ENCODE results near the gene CLVS2.

CLVS2 gene

DNA sequence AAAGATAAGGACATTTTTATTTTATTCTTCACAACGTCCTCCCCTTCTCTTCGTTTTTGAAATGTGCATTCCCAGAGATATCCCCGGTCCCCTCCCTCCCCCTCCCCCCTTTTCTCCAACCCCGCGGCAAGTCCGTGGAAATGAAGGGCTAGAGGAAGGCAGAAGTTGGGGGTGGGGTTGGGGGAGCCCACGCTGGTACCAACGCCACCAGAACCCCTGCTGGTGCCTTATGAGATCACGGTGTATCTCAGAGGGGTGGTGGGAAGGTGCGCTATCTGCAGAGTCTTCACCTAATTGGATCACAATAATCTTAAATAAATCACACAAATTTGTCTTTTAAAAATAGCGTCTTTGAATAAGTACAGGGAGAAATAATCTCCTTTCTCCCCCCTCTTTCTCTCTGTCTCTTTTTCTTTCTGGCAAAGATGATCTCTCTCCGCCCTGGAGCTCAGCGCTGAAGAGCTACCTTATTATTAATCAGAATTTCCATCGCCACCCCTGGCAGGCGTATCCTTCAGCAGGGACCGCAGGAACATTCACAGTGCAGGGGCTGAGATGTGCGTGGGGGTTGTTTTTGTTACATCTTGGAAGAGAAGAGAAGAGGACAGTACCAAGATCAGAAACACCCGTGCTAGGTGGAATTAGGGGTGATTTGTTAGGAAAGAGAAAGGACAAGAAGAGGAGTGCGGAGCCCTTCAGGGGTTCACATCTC lies 915 bp downstream of the CLVS2 start:
- no peaks in the 10 kb centered on the region for H3K9me3 ChIP-seq (ENCODE audit: control insufficient read depth in 2 of 2, low read length in 2 of 2)
- no peak overlapping the region for H3K9ac ChIP-seq (ENCODE audit: low read depth in 1 of 2, low read length in 2 of 2)
- H3K4me1 ChIP-seq (ENCODE audit: control insufficient read depth in 2 of 2, insufficient read depth in 2 of 2, low read length in 2 of 2), result no peaks in the 10 kb centered on the region
- peaks cover 5 to 17% of the 10 kb centered on the region in 2 donors for H3K27me3 ChIP-seq (ENCODE audit: control insufficient read depth in 2 of 2, insufficient read depth in 2 of 2, low read length in 2 of 2)
- H3K27ac ChIP-seq (ENCODE audit: low read depth in 2 of 2, low read length in 2 of 2), result no peak overlapping the region
- no peaks in the 10 kb centered on the region for H3K36me3 ChIP-seq (ENCODE audit: control insufficient read depth in 2 of 2, insufficient read depth in 2 of 2, low read length in 2 of 2)
- no peak overlapping the region for H3K4me3 ChIP-seq (ENCODE audit: low read length in 2 of 2)

- Histone ChIP-seq H3K4me3 (ENCODE audit: low read length in 2 of 2) (no peak overlapping the region), H3K9ac (ENCODE audit: low read depth in 1 of 2, low read length in 2 of 2) (no peak overlapping the region), H3K27ac (ENCODE audit: low read depth in 2 of 2, low read length in 2 of 2) (no peak overlapping the region), H3K4me1 (ENCODE audit: control insufficient read depth in 2 of 2, insufficient read depth in 2 of 2, low read length in 2 of 2) (no peaks in the 10 kb centered on the region), H3K9me3 (ENCODE audit: control insufficient read depth in 2 of 2, low read length in 2 of 2) (no peaks in the 10 kb centered on the region), H3K36me3 (ENCODE audit: control insufficient read depth in 2 of 2, insufficient read depth in 2 of 2, low read length in 2 of 2) (no peaks in the 10 kb centered on the region), H3K27me3 (ENCODE audit: control insufficient read depth in 2 of 2, insufficient read depth in 2 of 2, low read length in 2 of 2) (peaks cover 5 to 17% of the 10 kb centered on the region in 2 donors)
These were observed 1.6 kb downstream of the CLVS2 start for GRCh38 chr6:122997541-122998150.

DNA sequence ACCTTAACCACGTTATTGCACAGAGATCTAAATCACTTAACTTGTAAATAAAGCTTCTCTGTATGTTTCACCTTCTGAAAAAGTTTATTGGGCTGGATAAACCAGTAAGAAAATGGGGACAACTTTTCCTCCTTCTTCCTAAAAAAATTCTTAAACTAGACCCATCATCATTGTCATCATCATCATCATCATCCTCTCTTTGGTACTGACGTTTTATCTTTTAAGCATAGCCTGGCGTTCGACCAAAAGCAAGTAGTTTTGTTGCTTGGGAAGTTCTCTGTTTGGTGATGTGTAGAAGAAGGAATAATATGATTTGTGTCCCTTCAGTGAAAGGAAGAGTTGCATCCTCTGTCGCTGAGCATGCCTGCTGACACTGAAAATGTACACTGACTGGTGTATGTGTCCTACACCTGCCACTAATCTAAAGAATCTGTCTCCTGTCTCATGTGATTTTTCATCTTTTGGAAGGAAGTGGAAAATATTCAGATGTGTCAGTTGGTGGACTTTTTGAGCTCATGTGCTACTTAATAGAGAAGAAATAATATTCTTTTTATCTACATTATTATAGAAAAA lies 2.5 kb downstream of the CLVS2 start:
- H3K27me3 ChIP-seq (ENCODE audit: control insufficient read depth in 2 of 2, insufficient read depth in 2 of 2, low read length in 2 of 2), result peaks cover 5 to 17% of the 10 kb centered on the region in 2 donors
- H3K4me3 ChIP-seq (ENCODE audit: low read length in 2 of 2), result no peak overlapping the region

DNA sequence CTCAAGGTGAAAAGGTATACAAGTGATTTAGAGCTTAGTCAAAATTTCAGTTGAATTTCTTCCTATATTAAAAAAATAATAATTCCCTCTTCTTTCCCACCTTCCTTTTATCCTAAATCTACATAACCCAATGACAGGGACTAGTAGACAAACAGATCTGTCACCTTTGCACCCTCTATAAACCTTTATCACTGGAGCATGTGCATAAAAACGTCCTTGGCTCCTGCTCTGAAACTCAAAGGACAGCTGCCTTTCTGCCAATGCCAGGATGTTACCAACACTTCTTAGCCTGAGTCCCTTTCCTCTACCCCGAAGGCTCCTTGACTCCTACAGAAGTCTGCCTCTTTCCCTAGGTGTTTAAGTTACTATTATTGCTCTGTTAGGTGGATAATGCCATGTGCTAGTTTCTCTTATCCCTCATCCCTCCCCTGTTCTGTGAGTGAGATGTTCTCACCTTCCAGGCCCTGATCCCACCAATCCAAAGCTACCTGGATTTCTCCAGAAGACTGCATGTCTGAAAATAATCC lies 4.3 kb downstream of the CLVS2 start:
- H3K27me3 ChIP-seq (ENCODE audit: control insufficient read depth in 2 of 2, insufficient read depth in 2 of 2, low read length in 2 of 2), result peaks cover 5 to 12% of the 10 kb centered on the region in 2 donors

More for the DNA sequence above, 2.5 kb downstream of the CLVS2 start:
- H3K27ac ChIP-seq (ENCODE audit: low read depth in 2 of 2, low read length in 2 of 2), result no peak overlapping the region
- no peaks in the 10 kb centered on the region for H3K4me1 ChIP-seq (ENCODE audit: control insufficient read depth in 2 of 2, insufficient read depth in 2 of 2, low read length in 2 of 2)
- H3K36me3 ChIP-seq (ENCODE audit: control insufficient read depth in 2 of 2, insufficient read depth in 2 of 2, low read length in 2 of 2), result no peaks in the 10 kb centered on the region
- H3K9me3 ChIP-seq (ENCODE audit: control insufficient read depth in 2 of 2, low read length in 2 of 2), result no peaks in the 10 kb centered on the region
- H3K9ac ChIP-seq (ENCODE audit: low read depth in 1 of 2, low read length in 2 of 2), result no peak overlapping the region

DNA sequence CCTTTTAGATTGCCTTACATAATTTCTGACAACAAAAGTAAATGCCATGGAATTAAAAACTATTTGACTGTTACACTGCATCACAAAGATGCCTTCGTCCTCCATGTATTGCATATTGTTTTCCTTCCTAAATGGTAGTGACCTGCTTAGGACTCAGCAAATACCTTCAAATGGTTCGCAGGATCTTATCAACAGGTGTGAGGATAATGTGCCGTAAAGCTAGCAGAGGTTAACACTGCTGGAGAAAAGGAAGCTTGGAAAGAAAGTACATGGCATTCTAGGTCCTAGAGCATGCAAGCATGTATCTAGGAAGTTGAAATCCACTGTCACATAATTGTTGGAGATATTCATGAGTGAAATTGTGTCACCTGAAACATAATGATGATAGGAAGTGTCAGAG lies 5.5 kb downstream of the CLVS2 start:
- no peaks in the 10 kb centered on the region for H3K4me1 ChIP-seq (ENCODE audit: control insufficient read depth in 2 of 2, insufficient read depth in 2 of 2, low read length in 2 of 2)
- no peak overlapping the region for H3K27ac ChIP-seq (ENCODE audit: low read depth in 2 of 2, low read length in 2 of 2)
- no peaks in the 10 kb centered on the region for H3K9me3 ChIP-seq (ENCODE audit: control insufficient read depth in 2 of 2, low read length in 2 of 2)
- H3K4me3 ChIP-seq (ENCODE audit: low read length in 2 of 2), result no peak overlapping the region
- H3K36me3 ChIP-seq (ENCODE audit: control insufficient read depth in 2 of 2, insufficient read depth in 2 of 2, low read length in 2 of 2), result no peaks in the 10 kb centered on the region
- H3K27me3 ChIP-seq (ENCODE audit: control insufficient read depth in 2 of 2, insufficient read depth in 2 of 2, low read length in 2 of 2), result peaks cover 5 to 9% of the 10 kb centered on the region in 2 donors
- H3K9ac ChIP-seq (ENCODE audit: low read depth in 1 of 2, low read length in 2 of 2), result no peak overlapping the region

More for the DNA sequence above, 4.3 kb downstream of the CLVS2 start:
- no peaks in the 10 kb centered on the region for H3K36me3 ChIP-seq (ENCODE audit: control insufficient read depth in 2 of 2, insufficient read depth in 2 of 2, low read length in 2 of 2)
- no peaks in the 10 kb centered on the region for H3K4me1 ChIP-seq (ENCODE audit: control insufficient read depth in 2 of 2, insufficient read depth in 2 of 2, low read length in 2 of 2)
- no peak overlapping the region for H3K9ac ChIP-seq (ENCODE audit: low read depth in 1 of 2, low read length in 2 of 2)
- H3K9me3 ChIP-seq (ENCODE audit: control insufficient read depth in 2 of 2, low read length in 2 of 2), result no peaks in the 10 kb centered on the region
- H3K27ac ChIP-seq (ENCODE audit: low read depth in 2 of 2, low read length in 2 of 2), result no peak overlapping the region
- H3K4me3 ChIP-seq (ENCODE audit: low read length in 2 of 2), result no peak overlapping the region

- Histone ChIP-seq H3K27ac (ENCODE audit: low read depth in 2 of 2, low read length in 2 of 2) (no peak overlapping the region), H3K36me3 (ENCODE audit: control insufficient read depth in 2 of 2, insufficient read depth in 2 of 2, low read length in 2 of 2) (no peaks in the 10 kb centered on the region), H3K27me3 (ENCODE audit: control insufficient read depth in 2 of 2, insufficient read depth in 2 of 2, low read length in 2 of 2) (no peaks in the 10 kb centered on the region), H3K4me3 (ENCODE audit: low read length in 2 of 2) (no peak overlapping the region), H3K4me1 (ENCODE audit: control insufficient read depth in 2 of 2, insufficient read depth in 2 of 2, low read length in 2 of 2) (no peaks in the 10 kb centered on the region), H3K9ac (ENCODE audit: low read depth in 1 of 2, low read length in 2 of 2) (no peak overlapping the region), H3K9me3 (ENCODE audit: control insufficient read depth in 2 of 2, low read length in 2 of 2) (no peaks in the 10 kb centered on the region)
These were observed 11.8 kb downstream of the CLVS2 start for GRCh38 chr6:123007885-123008284.

- Histone ChIP-seq H3K27ac (ENCODE audit: low read depth in 2 of 2, low read length in 2 of 2) (no peak overlapping the region), H3K27me3 (ENCODE audit: control insufficient read depth in 2 of 2, insufficient read depth in 2 of 2, low read length in 2 of 2) (no peaks in the 10 kb centered on the region), H3K9ac (ENCODE audit: low read depth in 1 of 2, low read length in 2 of 2) (no peak overlapping the region), H3K4me1 (ENCODE audit: control insufficient read depth in 2 of 2, insufficient read depth in 2 of 2, low read length in 2 of 2) (no peaks in the 10 kb centered on the region), H3K36me3 (ENCODE audit: control insufficient read depth in 2 of 2, insufficient read depth in 2 of 2, low read length in 2 of 2) (no peaks in the 10 kb centered on the region), H3K4me3 (ENCODE audit: low read length in 2 of 2) (no peak overlapping the region), H3K9me3 (ENCODE audit: control insufficient read depth in 2 of 2, low read length in 2 of 2) (no peaks in the 10 kb centered on the region)
These were observed 13.0 kb downstream of the CLVS2 start for GRCh38 chr6:123009059-123009458.

GRCh38 chr6:123014835-123015234 lies 18.8 kb downstream of the CLVS2 start:
- no peaks in the 10 kb centered on the region for H3K9me3 ChIP-seq (ENCODE audit: control insufficient read depth in 2 of 2, low read length in 2 of 2)
- H3K27ac ChIP-seq (ENCODE audit: low read depth in 2 of 2, low read length in 2 of 2), result no peak overlapping the region
- H3K36me3 ChIP-seq (ENCODE audit: control insufficient read depth in 2 of 2, insufficient read depth in 2 of 2, low read length in 2 of 2), result no peaks in the 10 kb centered on the region
- H3K9ac ChIP-seq (ENCODE audit: low read depth in 1 of 2, low read length in 2 of 2), result no peak overlapping the region
- H3K27me3 ChIP-seq (ENCODE audit: control insufficient read depth in 2 of 2, insufficient read depth in 2 of 2, low read length in 2 of 2), result no peaks in the 10 kb centered on the region
- no peak overlapping the region for H3K4me3 ChIP-seq (ENCODE audit: low read length in 2 of 2)
- no peaks in the 10 kb centered on the region for H3K4me1 ChIP-seq (ENCODE audit: control insufficient read depth in 2 of 2, insufficient read depth in 2 of 2, low read length in 2 of 2)

DNA sequence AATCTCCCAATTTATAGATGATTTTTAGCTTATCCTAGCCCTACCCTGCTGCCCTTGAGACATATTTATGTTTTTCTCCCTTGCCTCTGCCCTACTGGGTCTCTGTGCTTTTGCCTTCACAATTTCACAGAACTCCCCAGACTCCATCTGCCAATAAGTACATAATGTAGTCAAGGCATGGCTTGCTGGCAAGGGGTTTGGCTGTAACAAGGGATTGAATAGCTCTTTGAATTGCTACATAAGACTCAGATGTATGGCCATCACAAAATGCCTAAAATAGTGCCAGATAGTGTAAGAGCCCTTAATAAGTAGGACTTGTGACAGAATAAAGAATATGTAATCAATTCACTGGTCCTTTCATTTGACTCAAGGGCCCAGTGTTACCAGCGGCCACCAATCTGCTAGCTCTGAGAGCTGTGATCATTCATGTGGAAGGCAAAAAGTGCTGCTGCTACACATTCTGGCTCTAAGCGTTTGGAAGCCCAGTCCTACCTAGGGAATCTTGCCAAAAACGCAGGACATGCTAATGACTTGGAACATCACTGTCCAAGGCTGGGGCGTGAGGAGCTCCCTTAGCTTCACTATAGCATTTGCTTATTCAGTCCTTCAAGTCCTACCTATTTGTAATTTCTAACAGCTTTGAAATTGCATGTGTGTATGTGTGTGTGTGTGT lies 20.5 kb downstream of the CLVS2 start:
- Histone ChIP-seq H3K4me1 (ENCODE audit: control insufficient read depth in 2 of 2, insufficient read depth in 2 of 2, low read length in 2 of 2) (no peaks in the 10 kb centered on the region), H3K4me3 (ENCODE audit: low read length in 2 of 2) (no peak overlapping the region), H3K27ac (ENCODE audit: low read depth in 2 of 2, low read length in 2 of 2) (no peak overlapping the region), H3K27me3 (ENCODE audit: control insufficient read depth in 2 of 2, insufficient read depth in 2 of 2, low read length in 2 of 2) (no peaks in the 10 kb centered on the region), H3K36me3 (ENCODE audit: control insufficient read depth in 2 of 2, insufficient read depth in 2 of 2, low read length in 2 of 2) (no peaks in the 10 kb centered on the region), H3K9ac (ENCODE audit: low read depth in 1 of 2, low read length in 2 of 2) (no peak overlapping the region), H3K9me3 (ENCODE audit: control insufficient read depth in 2 of 2, low read length in 2 of 2) (no peaks in the 10 kb centered on the region)

Data from mucosa of rectum (tissue), 2 donors.